Measurements from ENCODE around the gene IRAK2.

- TF ChIP-seq CTCF (conservative IDR thresholded peaks at IDR 0.05 in 1 of 2, IDR thresholded peaks at IDR 0.05 in 1 of 2; ENCODE audit: low read depth in 1 of 2, low read length in 2 of 2), result no peak
- no peak for TF ChIP-seq EZH2 (IDR thresholded peaks at IDR 0.05; ENCODE audit: low read length, missing control alignments)
Measured at GRCh38 chr3:10170915-10171478, 6.3 kb downstream of the IRAK2 start.

All from fibroblast of lung (primary cell).